Measurements from ENCODE around the gene NUP58.
A peak's percentile ranks its signal among the peaks of the same experiment; 100 is the strongest.

NUP58 gene, protein sequence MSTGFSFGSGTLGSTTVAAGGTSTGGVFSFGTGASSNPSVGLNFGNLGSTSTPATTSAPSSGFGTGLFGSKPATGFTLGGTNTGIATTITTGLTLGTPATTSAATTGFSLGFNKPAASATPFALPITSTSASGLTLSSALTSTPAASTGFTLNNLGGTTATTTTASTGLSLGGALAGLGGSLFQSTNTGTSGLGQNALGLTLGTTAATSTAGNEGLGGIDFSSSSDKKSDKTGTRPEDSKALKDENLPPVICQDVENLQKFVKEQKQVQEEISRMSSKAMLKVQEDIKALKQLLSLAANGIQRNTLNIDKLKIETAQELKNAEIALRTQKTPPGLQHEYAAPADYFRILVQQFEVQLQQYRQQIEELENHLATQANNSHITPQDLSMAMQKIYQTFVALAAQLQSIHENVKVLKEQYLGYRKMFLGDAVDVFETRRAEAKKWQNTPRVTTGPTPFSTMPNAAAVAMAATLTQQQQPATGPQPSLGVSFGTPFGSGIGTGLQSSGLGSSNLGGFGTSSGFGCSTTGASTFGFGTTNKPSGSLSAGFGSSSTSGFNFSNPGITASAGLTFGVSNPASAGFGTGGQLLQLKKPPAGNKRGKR

DNA sequence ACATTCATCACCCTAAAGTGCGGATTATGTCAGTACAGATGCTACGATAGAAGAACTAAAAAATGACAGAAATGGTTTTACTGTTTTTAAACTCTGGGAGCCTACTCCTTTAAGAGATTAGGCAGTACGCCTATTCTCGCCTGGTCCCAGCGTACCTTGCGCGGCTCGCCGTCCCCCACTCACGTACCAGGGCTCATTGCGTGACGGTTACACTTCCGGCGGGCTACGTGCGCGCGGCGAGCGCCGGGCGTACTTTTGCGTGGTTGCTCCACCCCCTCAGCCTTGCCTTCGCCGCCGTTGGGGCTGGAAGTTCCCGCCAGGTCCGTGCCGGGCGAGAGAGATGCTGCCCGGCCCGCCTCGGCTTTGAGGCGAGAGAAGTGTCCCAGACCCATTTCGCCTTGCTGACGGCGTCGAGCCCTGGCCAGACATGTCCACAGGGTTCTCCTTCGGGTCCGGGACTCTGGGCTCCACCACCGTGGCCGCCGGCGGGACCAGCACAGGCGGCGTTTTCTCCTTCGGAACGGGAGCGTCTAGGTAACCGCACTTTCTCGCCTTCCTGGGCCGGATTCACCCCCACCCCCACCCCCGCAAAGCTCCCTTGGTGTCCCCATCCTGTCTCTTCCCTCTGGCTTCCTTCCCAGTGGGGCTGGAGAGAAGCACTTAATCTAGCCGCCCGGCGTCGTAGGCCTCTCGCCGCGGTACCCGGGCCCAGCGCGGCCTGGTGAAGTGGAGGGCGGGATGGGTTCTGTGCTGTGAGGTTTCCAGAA is at the start of gene NUP58:
Gene NUP58, plus strand, starts transcription at position 279 of the 767 bp plus-strand sequence. Its CDS starts 149 bp downstream, at position 428.
- peak; percentile 96 for DNase-seq

GRCh38 chr13:25252225-25252624 is 49.2 kb upstream of the NUP58 start:
- DNase-seq: no peak

GRCh38 chr13:25252752-25253151 is 48.7 kb upstream of the NUP58 start:
- no peak for DNase-seq

- DNase-seq: no peak
Measured at GRCh38 chr13:25253702-25254101, 47.7 kb upstream of the NUP58 start.

- no peak for DNase-seq
Measured at GRCh38 chr13:25262261-25262660, 39.2 kb upstream of the NUP58 start.

DNA sequence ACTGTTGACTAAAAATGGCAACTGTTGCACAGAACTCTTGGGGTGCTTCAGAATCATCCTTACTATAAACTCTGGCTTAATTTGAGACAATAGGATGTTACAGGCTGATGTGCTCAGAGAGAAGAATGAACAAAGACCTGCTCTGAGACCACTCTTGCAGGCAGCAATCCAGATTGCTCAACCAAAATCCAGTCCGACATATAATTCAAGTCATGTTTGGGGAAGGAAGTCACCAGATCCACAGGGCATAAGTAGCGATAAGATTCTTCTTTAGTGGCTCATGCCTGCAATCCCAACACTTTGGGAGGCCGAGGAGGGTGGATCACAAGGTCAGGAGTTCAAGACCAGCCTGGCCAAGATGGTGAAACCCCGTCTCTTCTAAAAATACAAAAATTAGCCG is 34.7 kb upstream of the NUP58 start:
- no peak for DNase-seq

DNA sequence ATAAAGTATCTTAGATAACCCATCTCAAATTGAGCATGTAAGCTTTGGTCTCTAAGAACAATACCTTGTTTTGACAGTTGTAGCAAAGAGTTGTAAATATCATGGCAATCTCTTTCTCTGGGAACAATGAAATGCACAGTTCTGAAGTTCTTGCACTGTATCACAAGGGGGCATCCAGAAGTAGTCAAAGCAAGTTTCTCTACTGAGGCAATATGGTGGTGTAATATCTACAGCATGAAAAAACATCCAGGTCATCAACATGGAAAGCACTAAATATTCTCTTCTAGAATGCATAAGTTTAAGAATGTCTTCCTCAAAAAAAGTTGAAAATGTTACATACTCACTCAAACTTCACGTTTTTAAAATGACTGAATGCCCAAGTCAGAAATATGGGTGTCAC is 33.7 kb upstream of the NUP58 start:
- no peak for DNase-seq

GRCh38 chr13:25268561-25268960 is 32.9 kb upstream of the NUP58 start:
- no peak for DNase-seq

DNA sequence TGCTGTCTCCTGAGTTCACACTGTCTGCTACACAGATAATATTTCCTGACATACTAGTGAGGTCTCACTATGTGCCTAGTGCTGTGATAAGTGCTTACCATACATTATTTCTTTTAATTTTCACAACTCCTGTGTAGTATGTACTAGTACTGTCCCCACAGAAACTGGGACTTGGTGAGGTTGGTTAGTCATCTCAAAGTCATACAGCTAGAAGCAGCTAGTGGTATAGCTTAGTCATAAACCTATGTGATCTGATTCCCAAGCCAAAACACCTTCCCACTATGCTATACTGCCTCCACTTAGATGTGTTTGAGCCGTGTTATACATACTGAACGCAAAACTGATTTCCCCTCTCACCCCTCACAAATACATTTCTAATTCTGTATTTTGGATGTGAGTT is 24.7 kb upstream of the NUP58 start:
- peak; percentile 54 for DNase-seq

GRCh38 chr13:25280396-25280795 is 21.0 kb upstream of the NUP58 start:
- DNase-seq: no peak

DNA sequence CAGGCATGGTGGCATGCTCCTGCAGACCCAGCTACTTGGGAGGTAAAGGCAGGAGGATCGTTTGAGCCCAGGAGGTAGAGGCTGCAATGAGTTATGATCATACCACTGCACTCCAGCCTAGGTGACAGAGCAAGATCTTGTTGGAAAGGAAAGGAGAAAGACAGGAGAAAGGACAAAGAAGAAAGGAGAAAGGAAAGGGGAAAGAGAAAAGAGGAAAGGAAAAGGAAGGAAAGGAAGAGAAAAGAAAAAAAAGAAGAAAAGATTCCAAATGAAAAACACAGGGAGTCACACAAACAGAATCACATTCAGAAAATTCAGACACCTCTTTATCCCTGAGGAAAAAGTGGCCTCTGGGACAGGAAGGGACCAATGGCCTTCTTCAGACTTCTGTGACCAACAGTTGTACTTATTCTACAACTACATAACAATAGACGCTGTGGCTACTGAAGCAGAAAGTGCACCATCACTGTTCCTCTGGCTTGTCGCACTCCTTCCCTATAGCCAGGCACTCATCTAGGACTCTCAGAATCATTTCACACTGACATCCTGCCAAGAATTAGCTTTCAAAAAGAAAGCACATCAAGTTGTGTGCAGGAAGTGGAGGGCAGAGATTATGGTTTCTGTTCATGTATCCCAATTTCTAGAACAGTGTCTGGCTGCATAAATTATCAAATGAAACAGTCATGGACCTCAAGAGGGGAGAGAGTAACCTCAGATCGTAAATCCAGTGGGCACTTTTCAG is 20.1 kb upstream of the NUP58 start:
- DNase-seq: no peak

- DNase-seq: no peak
Measured at GRCh38 chr13:25281935-25282332, 19.5 kb upstream of the NUP58 start.

- DNase-seq: peak; percentile 53
Measured at GRCh38 chr13:25286308-25286968, 15.0 kb upstream of the NUP58 start.

GRCh38 chr13:25286969-25287961 is 14.2 kb upstream of the NUP58 start, which contains the start of gene MTMR6:
MTMR6 (minus strand) TSS chr13:25287488; CDS start chr13:25287247, 241 bp downstream.
- DNase-seq: peak; percentile 85

GRCh38 chr13:25288966-25289365 is 12.5 kb upstream of the NUP58 start:
- no peak for DNase-seq

- DNase-seq: no peak
Measured at GRCh38 chr13:25291691-25292090, 9.7 kb upstream of the NUP58 start.

DNA sequence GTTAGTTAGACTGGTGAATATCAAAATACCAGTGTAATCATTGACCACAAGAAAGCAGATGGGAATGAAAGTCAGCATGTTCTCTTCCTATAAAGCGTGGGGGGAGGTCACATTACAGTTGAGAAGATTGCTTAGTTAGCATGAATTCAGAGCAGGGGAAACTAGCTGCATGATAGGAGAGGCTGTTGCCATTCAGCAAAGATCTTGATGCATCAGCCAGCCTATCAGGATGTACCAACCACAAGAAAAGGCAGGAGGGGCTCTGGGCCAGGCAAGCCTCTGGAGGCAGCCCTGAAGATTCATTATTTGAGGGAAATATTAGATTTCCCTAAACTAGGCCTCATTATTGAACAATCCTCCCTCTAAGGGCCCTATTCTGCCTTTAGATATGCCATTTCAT is 9.1 kb upstream of the NUP58 start:
- no peak for DNase-seq

GRCh38 chr13:25295228-25295627 is 6.2 kb upstream of the NUP58 start:
- DNase-seq: no peak

GRCh38 chr13:25295701-25296100 is 5.7 kb upstream of the NUP58 start:
- DNase-seq: no peak

- DNase-seq: peak; percentile 39
Measured at GRCh38 chr13:25300861-25301346, 521 bp upstream of the NUP58 start.

GRCh38 chr13:25302121-25302520 is 696 bp downstream of the NUP58 start:
- DNase-seq: no peak
